GM21717 (cell line): ENCODE measurements around the gene CNIH3.

Experiments used
- ATAC-seq: cut with Tn5 transposase; IDR thresholded peaks from one replicate; pipeline ENCODE4 v1.9.1; 2021; ENCODE audit warnings: mild to moderate bottlenecking, moderate library complexity; ENCODE audit not compliant: unreplicated experiment

The CNIH3 gene

DNA sequence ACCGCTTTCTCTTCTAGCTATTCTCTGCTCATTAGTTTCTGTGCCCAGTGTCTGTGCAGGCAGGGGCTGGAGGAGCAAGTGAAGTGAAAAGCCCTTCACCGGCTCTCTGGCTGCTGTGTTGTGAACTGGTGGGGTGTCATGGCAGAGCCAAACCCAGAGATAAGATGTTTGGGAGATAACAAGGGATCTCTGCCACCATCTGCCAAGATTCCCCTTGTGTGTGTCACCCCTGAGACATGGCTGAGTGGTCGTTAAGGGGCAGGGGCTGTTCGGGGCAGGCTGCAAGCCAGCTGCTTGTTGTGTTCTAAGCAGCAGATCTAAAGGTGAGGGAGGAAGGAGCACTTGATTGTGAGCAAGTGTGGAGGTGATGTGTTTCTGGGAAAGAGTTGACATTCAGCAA is 24.5 kb downstream of the CNIH3 start:
- no peak for ATAC-seq

- no peak for ATAC-seq
Observed at GRCh38 chr1:224641030-224641429, 24.9 kb downstream of the CNIH3 start.

- no peak for ATAC-seq
Observed at GRCh38 chr1:224643653-224644052, 27.5 kb downstream of the CNIH3 start.

- peak; percentile 61 for ATAC-seq
Observed at GRCh38 chr1:224644553-224645154, 28.5 kb downstream of the CNIH3 start.

DNA sequence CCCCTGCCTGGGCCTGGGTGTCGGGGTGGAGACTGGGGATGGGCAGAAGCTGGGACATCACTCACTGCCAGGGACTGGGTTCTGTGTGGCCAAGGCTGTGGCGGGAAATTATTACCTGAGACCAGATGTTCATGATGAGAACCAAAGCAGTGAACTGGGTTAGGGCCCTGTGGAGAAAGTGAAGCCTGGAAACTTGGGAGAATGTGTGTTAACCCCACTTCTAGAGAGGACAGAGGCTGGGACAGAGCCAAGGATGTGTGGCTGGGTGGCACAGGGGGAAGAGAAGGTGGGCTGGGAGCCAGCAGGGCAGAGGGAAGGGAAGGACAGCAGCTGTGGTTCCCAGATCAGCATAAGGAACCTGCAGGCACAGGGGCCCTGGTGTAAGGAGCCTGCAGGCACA is 31.3 kb downstream of the CNIH3 start:
- no peak for ATAC-seq

DNA sequence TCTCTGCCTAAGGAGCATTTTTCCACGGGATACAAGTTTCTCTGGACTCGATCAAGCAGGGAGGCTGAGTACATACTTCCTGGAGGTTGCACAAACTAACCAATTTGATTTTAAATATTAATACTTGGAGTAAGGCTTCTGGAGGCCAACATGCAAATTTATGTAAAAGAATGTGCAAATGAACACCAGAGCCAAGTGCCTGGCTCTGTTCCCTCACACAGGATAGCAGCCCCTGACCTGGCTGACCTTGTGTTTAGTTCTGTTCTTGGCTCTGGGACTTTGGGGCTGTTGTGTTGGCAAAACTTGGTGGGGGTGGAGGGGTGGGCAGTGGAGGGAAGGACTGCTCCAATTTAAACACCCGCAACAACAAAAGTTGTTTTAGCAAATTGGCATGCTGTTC is 34.2 kb downstream of the CNIH3 start:
- ATAC-seq = no peak

DNA sequence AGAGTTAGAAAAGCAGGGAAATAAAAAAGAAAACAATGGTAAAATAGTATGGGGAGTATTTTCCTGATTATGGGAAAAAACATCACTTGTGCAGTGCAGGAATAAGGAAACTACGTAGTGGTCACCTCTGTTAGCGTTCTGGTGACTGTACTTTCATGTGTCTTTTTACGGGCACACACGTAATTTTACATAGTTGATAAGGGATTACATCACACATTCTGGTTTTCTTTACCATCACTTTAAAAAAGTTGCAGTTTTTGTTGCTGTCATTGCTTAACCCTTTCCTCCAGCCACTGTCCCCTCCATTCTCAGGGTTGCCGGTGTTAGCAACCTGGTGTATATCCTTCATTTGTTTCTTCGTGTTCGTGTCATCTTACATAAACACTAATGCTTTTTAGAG is 35.1 kb downstream of the CNIH3 start:
- ATAC-seq = no peak

GRCh38 chr1:224656392-224656791 is 40.3 kb downstream of the CNIH3 start:
- no peak for ATAC-seq

GRCh38 chr1:224660074-224660473 is 44.0 kb downstream of the CNIH3 start:
- no peak for ATAC-seq

- ATAC-seq = no peak
Observed at GRCh38 chr1:224662870-224663269, 46.8 kb downstream of the CNIH3 start.

GRCh38 chr1:224665016-224665415 is 48.9 kb downstream of the CNIH3 start:
- no peak for ATAC-seq

DNA sequence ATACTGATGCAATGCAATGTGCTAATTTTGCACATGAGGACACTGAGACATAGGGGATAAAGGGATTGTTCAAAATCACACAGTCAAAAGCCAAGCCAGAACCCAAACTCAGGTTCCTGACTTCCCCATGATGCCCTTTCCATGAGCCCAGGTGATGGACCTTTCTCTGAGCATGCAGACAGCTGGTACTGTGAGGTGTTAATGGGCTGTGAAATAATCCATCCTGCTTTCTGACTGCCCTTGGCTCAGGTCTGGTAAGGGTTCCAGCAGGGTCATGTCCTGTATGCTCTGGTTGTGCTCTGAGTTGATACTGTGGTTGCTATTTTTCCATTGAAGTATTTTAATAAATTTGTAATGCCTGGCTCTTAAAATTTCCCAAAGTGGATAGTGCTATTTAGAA is 50.0 kb downstream of the CNIH3 start:
- no peak for ATAC-seq

GRCh38 chr1:224666913-224667312 is 50.8 kb downstream of the CNIH3 start:
- ATAC-seq = no peak

- no peak for ATAC-seq
Observed at GRCh38 chr1:224668984-224669383, 52.9 kb downstream of the CNIH3 start.

- ATAC-seq = no peak
Observed at GRCh38 chr1:224669403-224669802, 53.3 kb downstream of the CNIH3 start.

DNA sequence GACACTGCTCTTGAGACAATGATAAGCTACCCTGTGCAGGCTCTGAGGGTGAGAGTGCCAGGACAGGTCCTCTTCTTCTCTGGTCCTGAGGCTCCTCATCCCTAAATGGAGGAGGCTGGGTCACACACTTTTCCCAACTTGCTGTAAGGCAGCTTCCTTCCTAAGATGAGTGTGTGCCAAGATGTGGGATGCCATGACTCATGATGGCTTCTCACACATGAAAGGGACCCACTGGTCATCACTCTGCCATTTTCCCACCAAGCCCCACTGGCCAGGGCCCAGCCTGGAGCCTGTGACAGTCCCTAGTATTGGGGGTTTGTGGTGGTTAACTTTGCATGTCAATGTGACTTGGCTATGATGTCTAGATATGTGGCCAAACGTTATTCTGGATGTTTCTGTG is 54.4 kb downstream of the CNIH3 start:
- no peak for ATAC-seq

DNA sequence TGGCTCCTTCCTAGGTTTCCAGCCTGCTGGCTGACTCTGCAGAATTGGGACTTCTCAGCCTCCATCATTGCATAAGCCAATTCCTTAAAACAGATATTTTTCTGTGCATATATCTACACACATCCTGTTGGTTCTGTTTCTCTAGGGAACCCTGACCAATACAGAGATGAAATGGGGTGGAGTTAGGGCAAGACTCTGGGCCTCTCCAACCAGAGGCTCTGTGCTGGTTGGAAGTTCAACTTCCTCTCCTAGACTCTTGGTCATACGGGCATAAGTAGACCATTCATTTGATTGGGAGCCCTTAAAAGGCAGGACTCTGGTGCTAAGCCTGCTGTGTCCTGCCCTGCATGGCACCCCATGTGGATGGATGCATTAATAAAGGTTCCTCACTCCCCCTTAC is 55.0 kb downstream of the CNIH3 start:
- ATAC-seq = no peak

- ATAC-seq = no peak
Observed at GRCh38 chr1:224673141-224673540, 57.0 kb downstream of the CNIH3 start.

DNA sequence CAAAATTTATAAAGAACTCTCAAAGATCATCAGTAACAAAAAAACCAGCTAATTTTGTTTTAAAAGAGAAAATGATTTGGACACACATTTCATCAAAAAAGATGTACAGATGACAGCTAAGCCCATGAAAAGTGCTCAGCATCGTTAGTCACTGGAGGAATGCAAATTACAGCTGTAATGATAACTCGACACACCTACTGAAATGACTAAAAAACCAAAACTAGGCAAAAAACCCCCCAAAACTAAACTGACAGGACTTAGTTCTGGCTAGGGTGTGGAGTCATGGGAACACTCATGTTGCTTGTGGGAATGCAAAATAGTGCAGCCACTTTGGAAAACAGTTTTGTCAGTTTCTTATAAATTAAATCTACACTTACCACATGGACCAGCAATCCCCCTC is 59.5 kb downstream of the CNIH3 start:
- peak; percentile 52 for ATAC-seq

DNA sequence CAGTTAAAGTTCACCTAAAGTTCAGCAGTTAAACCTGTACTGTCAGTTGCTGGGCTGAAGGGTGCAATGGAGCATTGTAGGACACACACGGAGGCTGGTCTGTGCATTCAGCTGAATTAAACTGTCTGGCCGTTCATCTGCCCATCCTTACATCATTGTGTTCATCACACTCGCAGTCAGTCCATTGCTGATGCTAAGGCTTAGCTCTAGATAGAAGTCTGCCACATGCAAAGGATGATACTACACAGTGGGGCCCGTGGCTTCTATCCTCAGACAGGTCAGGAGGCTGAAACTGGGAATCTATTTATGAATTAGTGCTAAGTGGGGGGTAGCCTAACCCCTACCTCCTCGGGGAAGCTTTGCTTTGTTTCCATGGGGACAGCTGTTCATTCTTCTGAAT is 60.4 kb downstream of the CNIH3 start:
- no peak for ATAC-seq

DNA sequence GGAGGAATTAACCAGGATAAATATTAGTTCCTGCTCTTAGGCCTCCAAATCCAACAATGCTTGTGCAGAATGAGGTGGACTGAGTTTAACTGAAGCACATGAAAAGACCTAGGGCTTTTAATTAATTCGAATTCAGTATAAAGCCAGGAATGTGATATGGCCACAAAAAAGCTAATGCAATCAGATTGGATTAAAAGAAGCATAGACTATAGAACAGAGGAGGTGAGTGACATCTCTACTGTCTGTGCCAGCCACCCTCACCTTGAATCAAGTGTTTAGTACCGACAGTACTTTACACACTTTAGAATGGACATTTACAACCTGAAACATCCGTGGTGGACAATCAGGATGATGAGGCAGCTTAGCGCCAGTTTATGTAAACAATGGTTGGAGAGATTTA is 62.1 kb downstream of the CNIH3 start:
- ATAC-seq = no peak

DNA sequence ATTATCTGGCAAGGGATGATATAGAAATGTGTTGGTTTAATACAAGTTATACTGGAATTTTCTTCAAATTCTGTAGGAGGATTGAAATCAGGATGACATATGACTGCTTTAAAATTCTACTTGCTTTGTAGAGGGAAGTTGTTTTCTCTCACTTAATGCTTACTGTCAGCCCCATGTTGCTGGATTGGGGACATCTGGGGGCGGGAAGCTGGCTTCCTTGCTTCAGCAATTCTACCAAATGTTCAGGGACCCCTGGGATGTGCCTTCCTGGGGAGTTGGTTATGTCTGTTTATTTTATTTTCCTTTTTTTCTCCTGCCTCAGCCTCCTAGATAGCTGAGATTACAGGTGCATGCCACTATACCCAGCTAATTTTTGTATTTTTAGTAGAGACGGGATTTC is 63.5 kb downstream of the CNIH3 start:
- ATAC-seq = no peak

DNA sequence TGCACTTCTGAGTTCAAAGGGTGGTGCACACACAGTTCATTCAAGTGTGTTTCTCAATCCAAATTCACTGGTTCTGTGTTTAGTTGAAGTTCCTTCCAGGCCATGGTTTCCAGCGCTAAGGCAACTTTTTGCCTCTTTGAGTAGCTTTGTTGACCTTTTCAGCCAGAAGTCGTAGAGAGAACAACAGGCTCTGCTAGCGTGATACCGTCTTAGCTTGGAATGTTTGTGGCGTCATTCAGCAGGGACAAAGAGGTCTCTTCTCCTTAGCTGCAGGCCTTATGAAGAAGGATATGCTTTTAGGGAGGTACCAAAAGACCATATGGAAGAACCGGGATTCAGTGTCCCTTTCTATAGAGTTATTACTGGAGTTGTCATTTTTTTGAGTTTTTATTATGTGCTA is 65.7 kb downstream of the CNIH3 start:
- no peak for ATAC-seq

- ATAC-seq = no peak
Observed at GRCh38 chr1:224683936-224684335, 67.8 kb downstream of the CNIH3 start.
